Measurements from ENCODE around the gene PI16.
A peak's percentile ranks its signal among the peaks of the same experiment; 100 is the strongest.

PI16 gene

DNA sequence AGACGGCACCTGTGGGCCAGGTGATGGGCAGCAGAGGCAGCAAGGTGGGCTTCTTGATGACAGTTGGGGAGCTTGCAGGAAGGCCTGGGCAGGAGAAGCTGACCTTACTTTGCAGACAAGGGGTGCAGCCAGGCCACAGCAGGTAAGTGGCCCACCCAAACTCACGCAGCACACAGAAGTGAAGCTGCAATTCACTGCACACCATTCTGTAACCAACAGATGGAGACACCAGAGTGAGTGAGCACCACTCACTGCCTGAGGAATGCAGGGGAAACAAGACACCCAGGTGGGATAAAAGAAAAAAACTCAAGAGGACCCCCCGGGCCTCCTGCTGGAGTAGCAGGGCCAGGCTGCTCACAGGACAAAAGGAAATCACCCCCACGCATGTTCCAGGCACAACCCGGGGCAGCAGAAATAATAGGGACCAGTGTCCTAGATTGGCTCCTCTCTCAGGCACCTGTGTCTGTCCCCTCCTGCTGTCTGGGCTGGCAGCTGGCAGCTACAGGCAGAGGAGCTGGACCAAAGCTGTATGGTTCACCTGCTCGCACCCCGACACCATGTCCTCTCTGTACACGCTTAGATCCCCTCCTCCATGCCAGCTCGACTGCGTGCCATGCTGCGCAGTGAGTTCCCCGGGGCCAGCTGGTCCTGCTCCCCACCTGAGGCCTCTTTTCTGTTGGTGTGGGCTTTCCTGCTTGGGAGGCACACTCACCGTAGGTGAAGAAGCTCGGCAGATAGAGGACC is 26.5 kb downstream of the PI16 start:
- TF ChIP-seq TAF1 (IDR thresholded peaks at IDR 0.05; ENCODE audit: borderline replicate concordance, insufficient read depth, low read length) (no peak), POLR2AphosphoS5 (IDR thresholded peaks at IDR 0.05; ENCODE audit: low read depth, low read length) (0 out of 2 replicates have a peak, but pooled peaks have one; percentile 20)

DNA sequence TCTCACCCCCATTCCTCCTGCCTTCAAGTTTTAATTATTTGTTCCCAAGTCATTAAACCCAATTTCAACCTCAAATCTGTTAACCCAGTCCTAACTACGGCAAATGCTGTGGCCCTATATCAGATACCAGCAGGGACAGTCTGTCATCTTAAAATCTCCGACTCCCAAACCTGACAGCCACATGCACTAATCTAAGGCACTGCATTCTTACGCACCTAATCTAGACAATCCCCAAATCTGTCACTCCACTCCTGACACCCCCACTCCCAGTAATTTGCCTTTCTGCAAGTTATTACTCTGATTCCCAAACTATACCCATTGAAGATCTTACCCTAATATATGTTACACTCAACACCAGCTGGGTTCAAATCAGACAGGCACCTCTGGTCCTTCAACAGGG is 29.0 kb downstream of the PI16 start:
- no peak for TF ChIP-seq SIN3A (IDR thresholded peaks at IDR 0.05; ENCODE audit: borderline replicate concordance, insufficient read depth, low read length)

DNA sequence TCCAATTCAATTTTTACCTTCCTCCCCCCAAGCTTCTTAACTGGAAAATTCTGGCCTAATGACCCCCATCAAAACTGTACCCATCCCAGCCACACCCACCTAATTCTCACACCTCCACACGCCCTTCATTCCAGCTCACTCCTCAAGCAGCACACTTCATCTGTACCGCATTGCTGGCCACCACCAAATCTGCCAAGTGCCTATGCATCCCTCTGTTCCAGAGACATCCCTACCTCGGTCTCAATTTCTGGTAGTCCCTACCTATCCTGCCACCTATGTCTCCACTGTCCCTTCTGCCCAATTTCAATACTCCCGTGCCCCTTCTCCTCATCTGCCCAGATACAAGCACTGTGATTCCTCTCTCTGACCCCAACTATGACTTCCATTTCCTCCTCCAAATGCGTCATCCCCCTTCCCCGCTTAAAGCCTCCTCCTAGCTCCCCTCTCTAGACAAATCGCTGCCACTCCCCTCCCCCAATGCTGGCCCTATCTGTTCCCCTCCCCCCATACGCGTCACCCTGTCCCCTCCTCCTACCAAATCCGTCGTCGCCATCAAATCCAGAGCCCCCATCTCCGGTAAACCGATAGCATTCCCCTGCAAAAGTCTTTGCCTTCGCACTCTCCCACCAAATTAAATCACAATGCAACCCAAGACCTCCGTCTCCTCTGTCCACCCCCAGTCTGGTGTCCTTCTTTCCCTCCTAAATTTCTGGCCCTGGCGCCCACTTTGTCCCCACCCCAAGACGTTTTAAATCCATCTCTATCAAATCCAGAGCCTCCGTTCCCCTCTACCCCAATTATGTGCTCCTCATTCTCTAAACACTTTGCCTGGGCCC is 30.3 kb downstream of the PI16 start:
- TF ChIP-seq POLR2AphosphoS5 (IDR thresholded peaks at IDR 0.05; ENCODE audit: low read depth, low read length): no peak
- TF ChIP-seq SIN3A (IDR thresholded peaks at IDR 0.05; ENCODE audit: borderline replicate concordance, insufficient read depth, low read length): no peak
- TF ChIP-seq TAF1 (IDR thresholded peaks at IDR 0.05; ENCODE audit: borderline replicate concordance, insufficient read depth, low read length): no peak
- no peak for TF ChIP-seq FOXP2 (optimal IDR thresholded peaks at IDR 0.05; ENCODE audit: borderline replicate concordance, extremely low read depth, extremely low read length, insufficient read depth)
- TF ChIP-seq, protein P1, sequence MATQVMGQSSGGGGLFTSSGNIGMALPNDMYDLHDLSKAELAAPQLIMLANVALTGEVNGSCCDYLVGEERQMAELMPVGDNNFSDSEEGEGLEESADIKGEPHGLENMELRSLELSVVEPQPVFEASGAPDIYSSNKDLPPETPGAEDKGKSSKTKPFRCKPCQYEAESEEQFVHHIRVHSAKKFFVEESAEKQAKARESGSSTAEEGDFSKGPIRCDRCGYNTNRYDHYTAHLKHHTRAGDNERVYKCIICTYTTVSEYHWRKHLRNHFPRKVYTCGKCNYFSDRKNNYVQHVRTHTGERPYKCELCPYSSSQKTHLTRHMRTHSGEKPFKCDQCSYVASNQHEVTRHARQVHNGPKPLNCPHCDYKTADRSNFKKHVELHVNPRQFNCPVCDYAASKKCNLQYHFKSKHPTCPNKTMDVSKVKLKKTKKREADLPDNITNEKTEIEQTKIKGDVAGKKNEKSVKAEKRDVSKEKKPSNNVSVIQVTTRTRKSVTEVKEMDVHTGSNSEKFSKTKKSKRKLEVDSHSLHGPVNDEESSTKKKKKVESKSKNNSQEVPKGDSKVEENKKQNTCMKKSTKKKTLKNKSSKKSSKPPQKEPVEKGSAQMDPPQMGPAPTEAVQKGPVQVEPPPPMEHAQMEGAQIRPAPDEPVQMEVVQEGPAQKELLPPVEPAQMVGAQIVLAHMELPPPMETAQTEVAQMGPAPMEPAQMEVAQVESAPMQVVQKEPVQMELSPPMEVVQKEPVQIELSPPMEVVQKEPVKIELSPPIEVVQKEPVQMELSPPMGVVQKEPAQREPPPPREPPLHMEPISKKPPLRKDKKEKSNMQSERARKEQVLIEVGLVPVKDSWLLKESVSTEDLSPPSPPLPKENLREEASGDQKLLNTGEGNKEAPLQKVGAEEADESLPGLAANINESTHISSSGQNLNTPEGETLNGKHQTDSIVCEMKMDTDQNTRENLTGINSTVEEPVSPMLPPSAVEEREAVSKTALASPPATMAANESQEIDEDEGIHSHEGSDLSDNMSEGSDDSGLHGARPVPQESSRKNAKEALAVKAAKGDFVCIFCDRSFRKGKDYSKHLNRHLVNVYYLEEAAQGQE (IDR thresholded peaks at IDR 0.05; ENCODE audit: insufficient read depth in 1 of 2, low read depth in 2 of 2, low read length in 2 of 2): no peak

DNA sequence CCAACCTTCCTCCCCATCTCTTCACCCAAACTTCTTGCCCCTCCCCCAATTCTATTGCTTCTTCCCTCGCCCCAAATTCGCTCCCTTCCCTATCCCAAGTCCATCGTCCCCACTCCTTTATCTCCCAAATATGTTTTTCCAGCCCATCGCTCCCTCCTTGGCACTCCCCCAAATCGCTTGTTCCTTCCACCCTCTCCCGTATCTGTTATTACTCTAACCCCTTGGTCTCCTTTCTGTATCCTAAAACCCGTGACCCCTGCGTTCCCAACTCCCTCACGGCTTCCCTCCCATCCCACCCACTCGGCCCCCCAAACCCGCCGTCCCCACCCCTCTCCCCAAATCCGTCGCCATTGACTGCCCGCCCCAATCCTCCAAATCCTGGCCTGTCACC is 30.9 kb downstream of the PI16 start:
- TF ChIP-seq POLR2AphosphoS5 (IDR thresholded peaks at IDR 0.05; ENCODE audit: low read depth, low read length) (no peak), SIN3A (IDR thresholded peaks at IDR 0.05; ENCODE audit: borderline replicate concordance, insufficient read depth, low read length) (no peak), TAF1 (IDR thresholded peaks at IDR 0.05; ENCODE audit: borderline replicate concordance, insufficient read depth, low read length) (no peak), FOXP2 (optimal IDR thresholded peaks at IDR 0.05; ENCODE audit: borderline replicate concordance, extremely low read depth, extremely low read length, insufficient read depth) (no peak)
- TF ChIP-seq, protein P1 (IDR thresholded peaks at IDR 0.05; ENCODE audit: insufficient read depth in 1 of 2, low read depth in 2 of 2, low read length in 2 of 2): no peak

DNA sequence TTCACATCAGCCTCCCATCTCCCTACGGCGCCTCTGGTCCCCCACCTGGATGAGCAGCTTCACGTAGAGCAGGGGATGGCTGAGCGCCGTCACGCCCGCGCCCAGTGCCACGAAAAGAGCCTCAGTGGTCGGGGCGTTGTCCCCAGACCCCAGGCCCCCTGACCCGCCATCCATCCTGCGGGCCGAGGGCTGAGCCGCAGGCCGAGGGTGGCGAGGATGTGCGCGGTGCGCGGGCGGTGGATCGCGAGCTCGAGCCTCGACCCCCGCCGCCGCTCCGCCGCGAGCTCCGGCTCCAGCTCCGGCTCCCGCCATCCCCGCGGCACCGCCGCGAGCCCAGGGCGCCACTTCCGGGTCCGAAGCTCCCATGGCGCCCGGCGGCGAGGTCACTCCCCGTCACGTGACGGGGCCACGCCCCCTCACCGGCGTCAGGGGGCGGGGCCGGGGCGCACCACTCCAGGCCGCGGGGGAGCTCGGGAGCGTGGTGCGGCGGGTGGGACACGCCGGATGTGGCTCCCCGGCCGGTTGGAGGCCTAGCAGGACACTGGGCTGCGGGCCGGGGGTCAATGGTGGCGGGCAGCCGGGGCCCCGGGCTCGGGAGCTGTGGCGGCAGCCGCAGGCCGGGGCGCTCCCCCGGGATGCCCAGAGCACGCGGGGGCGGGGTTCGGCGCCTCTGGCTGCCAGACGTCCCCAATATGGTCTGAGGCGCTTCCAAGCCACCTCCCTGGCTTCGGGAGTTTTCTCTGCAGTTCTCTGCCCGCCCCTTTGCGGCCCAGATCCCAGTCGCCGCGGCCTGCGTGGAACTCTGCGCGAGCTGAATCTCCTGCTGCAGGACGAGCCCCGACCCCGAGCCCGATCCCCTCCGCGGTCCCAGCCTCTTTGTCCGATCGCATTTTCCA is 31.5 kb downstream of the PI16 start, which contains the start of gene MTCH1:
Gene MTCH1 (minus strand): TSS at position 389 of the 896 bp plus-strand sequence. CDS start 23 bp downstream, at position 366.
- TF ChIP-seq, protein P1 (IDR thresholded peaks at IDR 0.05; ENCODE audit: insufficient read depth in 1 of 2, low read depth in 2 of 2, low read length in 2 of 2): peak in 1 of 2 experiments; percentile 58; a peak in 1 of 4 replicates
- peak; percentile 99 for TF ChIP-seq FOXP2 (optimal IDR thresholded peaks at IDR 0.05; ENCODE audit: borderline replicate concordance, extremely low read depth, extremely low read length, insufficient read depth)
- peak; percentile 88 for TF ChIP-seq POLR2AphosphoS5 (IDR thresholded peaks at IDR 0.05; ENCODE audit: low read depth, low read length)
- TF ChIP-seq SIN3A (IDR thresholded peaks at IDR 0.05; ENCODE audit: borderline replicate concordance, insufficient read depth, low read length): peak; percentile 95
- peak; percentile 90 for TF ChIP-seq TAF1 (IDR thresholded peaks at IDR 0.05; ENCODE audit: borderline replicate concordance, insufficient read depth, low read length)
